Lower leg skin (tissue), 3 donors: ENCODE data around the gene SYTL2.

ENCODE experiments used
- CTCF ChIP-seq, 3 donors: fragments of 450-650 bp; IDR thresholded peaks; one replicate each; pipeline ENCODE4 v1.5.1; 2016; ENCODE audit warnings: antibody characterized with exemption in 3 of 3, mild to moderate bottlenecking in 3 of 3, moderate library complexity in 2 of 3
- POLR2A ChIP-seq, 2 donors: fragments of 450-650 bp; IDR thresholded peaks; one replicate each; pipeline ENCODE4 v1.6.1; 2016 to 2017; ENCODE audit warnings: antibody characterized with exemption in 2 of 2, mild to moderate bottlenecking in 1 of 2, moderate library complexity in 1 of 2

- TF ChIP-seq CTCF (IDR thresholded peaks at IDR 0.05), result no peak
- TF ChIP-seq POLR2A (IDR thresholded peaks at IDR 0.05), result no peak
Observed at GRCh38 chr11:85685820-85686459, 125.0 kb downstream of the SYTL2 start, which contains the start of gene CCDC89.
